GM12872 (cell line): ENCODE data around the gene ZFP36L2.

Experiments used
- CTCF ChIP-seq: IDR thresholded peaks from 3 replicates; pipeline ENCODE4 v1.5.1; 2011; ENCODE audit warnings: low read depth, mild to moderate bottlenecking, low read length, moderate library complexity; ENCODE audit not compliant: insufficient read depth

ZFP36L2 gene

DNA sequence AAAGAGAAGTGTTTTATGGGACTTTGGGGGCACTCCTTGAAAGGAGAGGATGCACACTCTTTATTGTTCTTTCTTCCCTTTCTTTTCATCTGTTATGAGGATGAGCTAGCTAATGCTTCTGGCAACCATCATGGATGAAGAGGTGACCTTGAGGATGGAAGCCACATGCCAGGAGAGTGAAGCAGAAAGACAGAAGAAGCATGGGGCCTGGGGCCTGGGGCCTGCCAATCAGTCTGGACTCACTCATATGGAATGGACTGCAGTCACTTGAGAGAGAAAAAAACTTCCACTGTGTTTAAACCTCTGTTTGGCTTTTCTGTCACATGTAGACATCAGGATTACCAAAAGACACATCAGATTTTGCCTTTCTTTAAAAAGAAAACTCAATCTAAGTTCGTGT, 35.8 kb upstream of the ZFP36L2 start:
- no peak for TF ChIP-seq CTCF

DNA sequence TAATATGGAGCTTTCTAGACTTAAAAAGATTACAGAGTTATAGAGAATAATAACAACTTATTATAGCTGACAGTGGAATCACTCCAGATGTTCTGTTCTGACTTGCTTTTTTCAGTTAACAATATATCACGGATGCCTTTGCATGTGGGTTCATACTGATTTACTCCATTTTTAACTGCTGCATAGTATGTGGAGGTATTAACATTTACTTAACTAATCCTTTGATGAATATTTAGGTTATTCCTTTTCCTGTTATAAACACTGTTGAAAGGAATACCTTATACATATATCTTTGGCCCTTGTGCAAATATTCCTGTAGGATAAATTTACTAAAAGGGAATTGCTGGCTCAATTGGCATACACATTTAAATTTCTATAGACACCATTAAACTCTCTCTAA, 33.1 kb upstream of the ZFP36L2 start:
- TF ChIP-seq CTCF = no peak

DNA sequence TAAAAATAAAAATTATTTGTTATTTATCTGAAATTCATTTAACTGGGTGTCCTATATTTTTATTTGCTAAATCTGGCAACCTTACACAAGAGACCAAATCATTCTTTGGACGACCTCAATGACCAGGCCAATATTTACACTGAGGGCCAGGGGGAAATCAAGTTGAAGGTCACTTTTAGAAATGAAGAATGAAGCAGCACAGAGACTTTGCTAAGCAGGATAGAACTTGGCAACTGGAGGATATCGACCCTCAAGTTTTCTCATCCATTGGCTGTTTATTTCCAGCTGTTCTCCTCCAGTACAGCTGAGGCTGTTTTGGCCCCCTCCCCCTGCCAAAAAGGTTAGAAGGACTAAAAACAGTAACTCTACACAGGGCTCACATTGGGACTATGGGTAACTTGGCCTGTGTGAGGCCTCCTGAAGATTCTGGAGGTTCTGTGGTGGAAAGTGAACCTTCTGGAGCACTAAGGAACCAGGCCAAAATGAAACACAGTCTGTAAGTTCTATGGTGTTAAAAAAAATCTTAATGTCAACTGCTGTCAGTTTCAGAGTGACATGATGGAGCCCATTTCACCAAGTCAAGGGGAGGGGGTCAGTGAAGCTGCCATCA, 32.2 kb upstream of the ZFP36L2 start:
- TF ChIP-seq CTCF = no peak

GRCh38 chr2:43255296-43255910, 29.0 kb upstream of the ZFP36L2 start:
- TF ChIP-seq CTCF = no peak

DNA sequence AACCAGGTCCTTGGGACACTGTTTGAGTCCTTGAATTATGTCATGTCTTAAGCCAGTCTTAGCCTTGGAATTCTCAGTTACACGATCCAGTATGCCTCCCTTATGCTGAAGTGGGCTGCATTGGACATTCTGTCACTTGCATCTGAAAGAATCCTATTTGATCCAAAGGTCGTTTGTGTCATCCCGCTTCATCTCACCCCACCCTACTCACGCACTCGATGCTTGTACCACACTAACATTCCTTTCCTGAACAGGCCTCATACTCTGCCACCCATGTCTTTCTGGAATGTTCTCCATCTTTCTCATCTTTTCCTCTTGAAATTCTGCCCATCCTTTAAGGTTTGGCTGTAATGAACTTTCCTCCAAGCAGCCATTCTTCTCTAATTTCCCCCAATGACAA, 27.9 kb upstream of the ZFP36L2 start:
- TF ChIP-seq CTCF = no peak

DNA sequence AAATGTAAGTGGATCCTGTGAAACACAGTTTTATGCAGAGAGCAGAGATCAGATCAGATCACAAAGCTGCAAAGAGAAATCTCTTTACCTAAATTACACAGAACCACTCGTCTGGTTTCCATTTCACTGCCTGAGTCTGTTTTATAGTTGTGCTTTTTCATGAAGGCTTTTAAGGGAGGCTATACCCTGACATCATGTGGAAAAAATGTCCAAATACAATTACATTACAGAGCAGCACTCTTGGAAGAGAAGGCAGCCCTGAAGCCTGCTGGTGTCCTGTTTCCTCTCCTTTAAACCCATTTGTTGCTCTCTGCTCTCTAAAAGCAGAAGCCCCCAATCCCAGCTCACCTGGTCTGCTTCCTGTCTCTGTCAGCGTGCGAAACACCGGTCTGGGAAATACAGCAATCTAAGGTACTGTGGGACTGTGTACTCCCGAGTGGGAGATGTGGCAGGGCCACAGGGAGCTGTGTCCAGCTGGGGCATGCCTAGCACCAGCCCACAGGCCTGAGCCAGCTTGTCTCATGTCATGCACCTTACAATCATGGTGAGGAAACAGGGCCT, 24.8 kb upstream of the ZFP36L2 start:
- no peak for TF ChIP-seq CTCF

DNA sequence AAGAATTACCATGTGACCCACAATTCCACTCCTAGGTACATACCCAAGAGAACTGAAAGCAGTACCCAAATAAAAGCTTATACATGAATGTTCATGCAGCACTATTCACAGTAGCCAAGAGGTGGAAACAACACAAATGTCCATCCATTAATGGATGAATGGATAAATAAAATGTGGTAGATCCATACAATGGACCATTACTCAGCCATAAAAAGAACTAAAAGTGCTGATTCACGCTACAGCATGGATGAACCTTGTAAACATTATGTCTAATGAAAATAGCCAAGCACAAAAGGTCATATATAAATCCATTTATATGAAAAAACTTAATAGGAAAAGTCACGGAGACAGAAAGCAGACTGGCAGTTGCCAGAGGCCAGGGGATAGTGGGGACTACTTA, 23.6 kb upstream of the ZFP36L2 start:
- TF ChIP-seq CTCF = no peak
